Astrocyte of the cerebellum (primary cell): Measurements from ENCODE around the gene LURAP1L.

Experiments
- DNase-seq: peaks from one replicate; pipeline ENCODE4 v3.0.0-alpha.2; 2011; ENCODE audit warnings: low read depth
- H3K4me3 ChIP-seq: 2 replicates; pipeline ENCODE4 v1.5.1; 2011; ENCODE audit warnings: mild to moderate bottlenecking, low read depth, low read length, moderate library complexity
- CTCF ChIP-seq: IDR thresholded peaks from 2 replicates; pipeline ENCODE4 v1.5.1; 2012; ENCODE audit warnings: low read length, low read depth, moderate library complexity, mild to moderate bottlenecking; ENCODE audit errors: missing control alignments
- in situ Hi-C: cut with HindIII; loops from 2 replicates; pipeline ENCODE4 v1.10.0; 2017; ENCODE audit warnings: low sequenced_read_pairs

LURAP1L gene

GRCh38 chr9:12737871-12738270 is 36.9 kb upstream of the LURAP1L start:
- in situ Hi-C loops, result no loop called here
- no peak for TF ChIP-seq CTCF

GRCh38 chr9:12739014-12739652 is 35.7 kb upstream of the LURAP1L start:
- DNase-seq, result no peak
- H3K4me3 ChIP-seq, result no peak overlapping the region
- in situ Hi-C loops, result no loop called here
- no peak for TF ChIP-seq CTCF

More at GRCh38 chr9:12737871-12738270, 36.9 kb upstream of the LURAP1L start:
- no peak for DNase-seq
- no peak overlapping the region for H3K4me3 ChIP-seq

GRCh38 chr9:12740845-12741244 is 34.0 kb upstream of the LURAP1L start:
- H3K4me3 ChIP-seq, result no peak overlapping the region
- in situ Hi-C loops, result no loop called here
- no peak for DNase-seq
- TF ChIP-seq CTCF, result no peak

- H3K4me3 ChIP-seq, result no peak overlapping the region
- DNase-seq, result no peak
- in situ Hi-C loops, result no loop called here
- TF ChIP-seq CTCF, result no peak
Measured at GRCh38 chr9:12748016-12748415, 26.8 kb upstream of the LURAP1L start.

GRCh38 chr9:12748954-12749353 is 25.9 kb upstream of the LURAP1L start:
- in situ Hi-C loops, result no loop called here
- no peak for TF ChIP-seq CTCF
- H3K4me3 ChIP-seq, result no peak overlapping the region
- no peak for DNase-seq

- in situ Hi-C loops, result no loop called here
- TF ChIP-seq CTCF, result no peak
- DNase-seq, result no peak
- no peak overlapping the region for H3K4me3 ChIP-seq
Measured at GRCh38 chr9:12753931-12754330, 20.9 kb upstream of the LURAP1L start.
